Stimulated activated CD8-positive, alpha-beta memory T cell treated with anti-CD3 and anti-CD28 coated beads, Interleukin-4, amount 100 ng/mL, for 48 hours (primary cell): ENCODE measurements around the gene EDN2.

ENCODE experiments used
- DNase-seq: peaks from one replicate; pipeline ENCODE4 v3.0.0-alpha.2; 2020

Gene EDN2

GRCh38 chr1:41435570-41436178, 48.8 kb downstream of the EDN2 start:
- no peak for DNase-seq

- DNase-seq, result no peak
Measured at GRCh38 chr1:41434748-41435449, 49.6 kb downstream of the EDN2 start.

GRCh38 chr1:41434306-41434705, 50.2 kb downstream of the EDN2 start:
- DNase-seq, result no peak

- no peak for DNase-seq
Measured at GRCh38 chr1:41433501-41433900, 51.0 kb downstream of the EDN2 start.

GRCh38 chr1:41432481-41433280, 51.8 kb downstream of the EDN2 start:
- peak; percentile 93 for DNase-seq

GRCh38 chr1:41431490-41432350, 52.8 kb downstream of the EDN2 start:
- DNase-seq, result no peak

GRCh38 chr1:41430582-41430981, 53.9 kb downstream of the EDN2 start:
- no peak for DNase-seq

GRCh38 chr1:41430069-41430468, 54.4 kb downstream of the EDN2 start:
- DNase-seq, result no peak

GRCh38 chr1:41429641-41430035, 54.8 kb downstream of the EDN2 start:
- no peak for DNase-seq
